ENCODE results near the gene CASR.

CASR gene

GRCh38 chr3:122232485-122232884 lies 49.0 kb downstream of the CASR start:
- Histone ChIP-seq H3K36me3 (ENCODE audit: control insufficient read depth in 5 of 5, insufficient read depth in 5 of 5, low read length in 5 of 5) (no peaks in the 10 kb centered on the region), H3K9ac (ENCODE audit: low read length in 5 of 5) (no peak overlapping the region), H3K27me3 (ENCODE audit: control insufficient read depth in 5 of 5, insufficient read depth in 4 of 5, low read length in 5 of 5) (peaks cover 0 to 2% (median 0%) of the 10 kb centered on the region in 5 donors)

DNA sequence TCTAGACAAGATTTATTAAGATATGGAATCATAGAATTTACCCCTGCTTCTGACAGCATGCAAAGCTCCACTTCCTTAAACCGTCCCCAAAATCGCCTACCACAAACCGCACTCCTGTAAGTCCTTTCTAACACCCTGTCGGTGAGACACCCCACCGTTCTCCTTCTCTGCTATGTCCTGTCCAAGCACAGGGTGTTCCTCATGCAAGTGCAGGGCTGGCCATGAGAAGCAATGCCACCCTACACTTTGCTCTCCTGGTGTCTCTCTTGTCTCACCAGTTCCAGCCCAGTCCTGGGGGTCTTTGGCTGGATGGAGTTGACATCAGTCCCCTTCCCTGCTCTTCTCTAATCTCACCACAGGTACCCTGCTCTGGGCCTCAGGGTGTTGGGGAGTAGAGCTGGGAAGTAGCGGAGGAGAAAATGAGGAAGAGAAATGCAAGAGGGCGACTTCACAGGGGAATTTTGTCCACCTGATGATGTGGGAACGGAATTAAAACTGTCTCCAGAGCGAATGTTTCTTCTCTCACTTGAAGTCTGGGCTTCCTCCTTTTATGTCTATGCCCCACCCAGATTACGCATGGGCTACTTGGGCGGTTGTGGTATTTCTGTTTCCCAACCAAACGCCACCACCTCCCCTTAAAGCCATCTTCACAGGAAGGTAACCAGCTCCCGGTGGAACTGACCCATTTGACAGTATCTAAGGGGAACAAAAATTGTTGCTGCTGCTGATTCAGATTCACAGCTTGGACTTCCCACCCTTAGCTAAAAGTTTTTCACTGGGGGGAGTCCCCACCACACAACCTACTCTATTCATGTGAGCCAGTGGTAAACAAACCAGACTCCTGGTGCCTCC lies 49.9 kb downstream of the CASR start:
- H3K9me3 ChIP-seq (ENCODE audit: control insufficient read depth in 5 of 5, low read length in 5 of 5): no peaks in the 10 kb centered on the region
- H3K9ac ChIP-seq (ENCODE audit: low read length in 5 of 5): no peak overlapping the region
- peaks cover 0 to 5% (median 0%) of the 10 kb centered on the region in 5 donors for H3K4me1 ChIP-seq (ENCODE audit: control insufficient read depth in 5 of 5, insufficient read depth in 5 of 5, low read length in 5 of 5)
- no peaks in the 10 kb centered on the region for H3K36me3 ChIP-seq (ENCODE audit: control insufficient read depth in 5 of 5, insufficient read depth in 5 of 5, low read length in 5 of 5)
- peaks cover 0 to 2% (median 0%) of the 10 kb centered on the region in 5 donors for H3K27me3 ChIP-seq (ENCODE audit: control insufficient read depth in 5 of 5, insufficient read depth in 4 of 5, low read length in 5 of 5)
- H3K4me3 ChIP-seq (ENCODE audit: low read depth in 1 of 5, low read length in 5 of 5): peak overlapping the region in 2 of 5 donors; percentile 5 to 37
- no peak overlapping the region for H3K27ac ChIP-seq (ENCODE audit: low read depth, low read length)

More at GRCh38 chr3:122232485-122232884, 49.0 kb downstream of the CASR start:
- peaks cover 0 to 2% (median 0%) of the 10 kb centered on the region in 5 donors for H3K4me1 ChIP-seq (ENCODE audit: control insufficient read depth in 5 of 5, insufficient read depth in 5 of 5, low read length in 5 of 5)
- H3K9me3 ChIP-seq (ENCODE audit: control insufficient read depth in 5 of 5, low read length in 5 of 5): no peaks in the 10 kb centered on the region
- no peak overlapping the region for H3K4me3 ChIP-seq (ENCODE audit: low read depth in 1 of 5, low read length in 5 of 5)
- H3K27ac ChIP-seq (ENCODE audit: low read depth, low read length): no peak overlapping the region

GRCh38 chr3:122234117-122234516 lies 50.6 kb downstream of the CASR start:
- Histone ChIP-seq H3K27me3 (ENCODE audit: control insufficient read depth in 5 of 5, insufficient read depth in 4 of 5, low read length in 5 of 5) (peaks cover 0 to 2% (median 0%) of the 10 kb centered on the region in 5 donors), H3K27ac (ENCODE audit: low read depth, low read length) (no peak overlapping the region), H3K9me3 (ENCODE audit: control insufficient read depth in 5 of 5, low read length in 5 of 5) (no peaks in the 10 kb centered on the region), H3K36me3 (ENCODE audit: control insufficient read depth in 5 of 5, insufficient read depth in 5 of 5, low read length in 5 of 5) (no peaks in the 10 kb centered on the region), H3K4me1 (ENCODE audit: control insufficient read depth in 5 of 5, insufficient read depth in 5 of 5, low read length in 5 of 5) (peaks cover 0 to 7% (median 0%) of the 10 kb centered on the region in 5 donors), H3K9ac (ENCODE audit: low read length in 5 of 5) (no peak overlapping the region), H3K4me3 (ENCODE audit: low read depth in 1 of 5, low read length in 5 of 5) (no peak overlapping the region)

DNA sequence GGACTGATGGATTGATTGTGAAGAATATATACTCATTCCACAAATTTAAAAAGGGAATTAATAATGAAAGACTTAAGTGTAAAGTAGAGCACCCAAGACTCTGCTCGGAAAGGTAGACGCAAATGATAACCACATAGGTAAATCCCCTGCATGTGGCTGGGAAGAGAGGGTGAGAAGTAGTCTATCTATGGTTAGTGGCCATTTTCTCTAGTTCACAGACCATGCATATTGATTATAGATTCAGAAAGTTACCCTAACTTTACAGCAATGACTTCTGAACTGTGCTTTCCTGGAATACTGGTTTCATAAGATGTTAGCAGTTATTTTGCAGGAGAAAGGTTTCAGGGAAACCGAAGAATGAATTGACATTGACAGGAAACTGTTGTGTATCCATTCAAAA lies 51.7 kb downstream of the CASR start:
- H3K27ac ChIP-seq (ENCODE audit: low read depth, low read length): no peak overlapping the region
- no peak overlapping the region for H3K4me3 ChIP-seq (ENCODE audit: low read depth in 1 of 5, low read length in 5 of 5)
- no peaks in the 10 kb centered on the region for H3K9me3 ChIP-seq (ENCODE audit: control insufficient read depth in 5 of 5, low read length in 5 of 5)
- H3K9ac ChIP-seq (ENCODE audit: low read length in 5 of 5): no peak overlapping the region
- peaks cover 0 to 2% (median 0%) of the 10 kb centered on the region in 5 donors for H3K27me3 ChIP-seq (ENCODE audit: control insufficient read depth in 5 of 5, insufficient read depth in 4 of 5, low read length in 5 of 5)
- H3K4me1 ChIP-seq (ENCODE audit: control insufficient read depth in 5 of 5, insufficient read depth in 5 of 5, low read length in 5 of 5): peaks cover 0 to 7% (median 0%) of the 10 kb centered on the region in 5 donors
- H3K36me3 ChIP-seq (ENCODE audit: control insufficient read depth in 5 of 5, insufficient read depth in 5 of 5, low read length in 5 of 5): no peaks in the 10 kb centered on the region

- no peaks in the 10 kb centered on the region for H3K27me3 ChIP-seq (ENCODE audit: control insufficient read depth in 5 of 5, insufficient read depth in 4 of 5, low read length in 5 of 5)
- H3K36me3 ChIP-seq (ENCODE audit: control insufficient read depth in 5 of 5, insufficient read depth in 5 of 5, low read length in 5 of 5): no peaks in the 10 kb centered on the region
- peaks cover 0 to 7% (median 0%) of the 10 kb centered on the region in 5 donors for H3K4me1 ChIP-seq (ENCODE audit: control insufficient read depth in 5 of 5, insufficient read depth in 5 of 5, low read length in 5 of 5)
- no peak overlapping the region for H3K4me3 ChIP-seq (ENCODE audit: low read depth in 1 of 5, low read length in 5 of 5)
- H3K9me3 ChIP-seq (ENCODE audit: control insufficient read depth in 5 of 5, low read length in 5 of 5): no peaks in the 10 kb centered on the region
- no peak overlapping the region for H3K9ac ChIP-seq (ENCODE audit: low read length in 5 of 5)
- H3K27ac ChIP-seq (ENCODE audit: low read depth, low read length): no peak overlapping the region
Observed at GRCh38 chr3:122239112-122239511, 55.6 kb downstream of the CASR start.

GRCh38 chr3:122245513-122246174 lies 62.2 kb downstream of the CASR start:
- H3K9me3 ChIP-seq (ENCODE audit: control insufficient read depth in 5 of 5, low read length in 5 of 5): no peaks in the 10 kb centered on the region
- no peak overlapping the region for H3K27ac ChIP-seq (ENCODE audit: low read depth, low read length)
- H3K4me3 ChIP-seq (ENCODE audit: low read depth in 1 of 5, low read length in 5 of 5): peak overlapping the region in 2 of 5 donors; percentile 18 to 26
- peaks cover 0 to 14% (median 0%) of the 10 kb centered on the region in 5 donors for H3K4me1 ChIP-seq (ENCODE audit: control insufficient read depth in 5 of 5, insufficient read depth in 5 of 5, low read length in 5 of 5)
- H3K9ac ChIP-seq (ENCODE audit: low read length in 5 of 5): peak overlapping the region in 1 of 5 donors; percentile 10
- H3K27me3 ChIP-seq (ENCODE audit: control insufficient read depth in 5 of 5, insufficient read depth in 4 of 5, low read length in 5 of 5): no peaks in the 10 kb centered on the region
- H3K36me3 ChIP-seq (ENCODE audit: control insufficient read depth in 5 of 5, insufficient read depth in 5 of 5, low read length in 5 of 5): no peaks in the 10 kb centered on the region

- peak overlapping the region in 1 of 5 donors; percentile 10 for H3K9ac ChIP-seq (ENCODE audit: low read length in 5 of 5)
- no peaks in the 10 kb centered on the region for H3K36me3 ChIP-seq (ENCODE audit: control insufficient read depth in 5 of 5, insufficient read depth in 5 of 5, low read length in 5 of 5)
- H3K27ac ChIP-seq (ENCODE audit: low read depth, low read length): no peak overlapping the region
- H3K4me3 ChIP-seq (ENCODE audit: low read depth in 1 of 5, low read length in 5 of 5): peak overlapping the region in 2 of 5 donors; percentile 18 to 26
- no peaks in the 10 kb centered on the region for H3K9me3 ChIP-seq (ENCODE audit: control insufficient read depth in 5 of 5, low read length in 5 of 5)
- H3K4me1 ChIP-seq (ENCODE audit: control insufficient read depth in 5 of 5, insufficient read depth in 5 of 5, low read length in 5 of 5): peaks cover 0 to 14% (median 0%) of the 10 kb centered on the region in 5 donors
- no peaks in the 10 kb centered on the region for H3K27me3 ChIP-seq (ENCODE audit: control insufficient read depth in 5 of 5, insufficient read depth in 4 of 5, low read length in 5 of 5)
Observed at GRCh38 chr3:122246199-122246598, 62.7 kb downstream of the CASR start.

GRCh38 chr3:122247087-122247824 lies 63.8 kb downstream of the CASR start:
- H3K4me3 ChIP-seq (ENCODE audit: low read depth in 1 of 5, low read length in 5 of 5): no peak overlapping the region
- no peaks in the 10 kb centered on the region for H3K36me3 ChIP-seq (ENCODE audit: control insufficient read depth in 5 of 5, insufficient read depth in 5 of 5, low read length in 5 of 5)
- H3K9ac ChIP-seq (ENCODE audit: low read length in 5 of 5): no peak overlapping the region
- peaks cover 0 to 14% (median 0%) of the 10 kb centered on the region in 5 donors for H3K4me1 ChIP-seq (ENCODE audit: control insufficient read depth in 5 of 5, insufficient read depth in 5 of 5, low read length in 5 of 5)
- H3K9me3 ChIP-seq (ENCODE audit: control insufficient read depth in 5 of 5, low read length in 5 of 5): no peaks in the 10 kb centered on the region
- H3K27ac ChIP-seq (ENCODE audit: low read depth, low read length): no peak overlapping the region
- no peaks in the 10 kb centered on the region for H3K27me3 ChIP-seq (ENCODE audit: control insufficient read depth in 5 of 5, insufficient read depth in 4 of 5, low read length in 5 of 5)

GRCh38 chr3:122247825-122248185 lies 64.3 kb downstream of the CASR start:
- H3K4me1 ChIP-seq (ENCODE audit: control insufficient read depth in 5 of 5, insufficient read depth in 5 of 5, low read length in 5 of 5): peaks cover 0 to 14% (median 0%) of the 10 kb centered on the region in 5 donors
- no peaks in the 10 kb centered on the region for H3K9me3 ChIP-seq (ENCODE audit: control insufficient read depth in 5 of 5, low read length in 5 of 5)
- no peak overlapping the region for H3K9ac ChIP-seq (ENCODE audit: low read length in 5 of 5)
- H3K4me3 ChIP-seq (ENCODE audit: low read depth in 1 of 5, low read length in 5 of 5): no peak overlapping the region
- H3K27me3 ChIP-seq (ENCODE audit: control insufficient read depth in 5 of 5, insufficient read depth in 4 of 5, low read length in 5 of 5): no peaks in the 10 kb centered on the region
- H3K27ac ChIP-seq (ENCODE audit: low read depth, low read length): no peak overlapping the region
- H3K36me3 ChIP-seq (ENCODE audit: control insufficient read depth in 5 of 5, insufficient read depth in 5 of 5, low read length in 5 of 5): no peaks in the 10 kb centered on the region
